H54 (cell line): ENCODE data around the gene JAKMIP2.
"Not testable (repeated sequence)": the region's sequence is repeated elsewhere in the genome, so short reads cannot be mapped to it uniquely, and the experiment has no call there.

Experiments
- DNase-seq: peaks from one replicate; pipeline ENCODE4 v3.0.0; 2011; ENCODE audit warnings: low spot score, mixed read lengths; ENCODE audit not compliant: insufficient read length
- FAIRE-seq: peaks from 3 replicates; lab custom pipeline; 2011; peaks lifted over from hg19 to GRCh38; lab: Jason Lieb, UNC
- POLR2A ChIP-seq: IDR thresholded peaks from 2 replicates; pipeline ENCODE4 v1.6.1; 2011; ENCODE audit warnings: low read depth, mild to moderate bottlenecking, low read length

Gene JAKMIP2

DNA sequence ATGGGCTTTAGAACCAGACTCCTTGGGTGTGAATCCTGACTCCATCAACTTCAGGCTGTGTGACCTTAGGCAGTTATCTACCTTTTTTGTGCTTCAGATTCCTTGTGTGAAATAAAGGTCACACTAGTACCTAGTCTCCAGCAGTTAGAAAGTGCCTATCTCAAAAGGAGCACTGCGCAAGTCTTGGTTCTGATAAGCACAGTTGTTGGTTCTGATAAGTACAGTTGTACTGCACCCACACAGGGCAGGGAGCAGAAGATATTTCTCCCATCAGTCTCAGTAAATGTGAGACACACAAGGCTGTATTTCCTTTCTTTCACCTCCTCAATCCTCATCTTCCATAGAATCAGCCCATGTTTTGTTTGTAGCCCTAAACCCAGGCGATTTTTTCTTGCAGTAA lies 156.1 kb downstream of the JAKMIP2 start:
- TF ChIP-seq POLR2A: no peak
- FAIRE-seq (no peak), DNase-seq (no peak)

DNA sequence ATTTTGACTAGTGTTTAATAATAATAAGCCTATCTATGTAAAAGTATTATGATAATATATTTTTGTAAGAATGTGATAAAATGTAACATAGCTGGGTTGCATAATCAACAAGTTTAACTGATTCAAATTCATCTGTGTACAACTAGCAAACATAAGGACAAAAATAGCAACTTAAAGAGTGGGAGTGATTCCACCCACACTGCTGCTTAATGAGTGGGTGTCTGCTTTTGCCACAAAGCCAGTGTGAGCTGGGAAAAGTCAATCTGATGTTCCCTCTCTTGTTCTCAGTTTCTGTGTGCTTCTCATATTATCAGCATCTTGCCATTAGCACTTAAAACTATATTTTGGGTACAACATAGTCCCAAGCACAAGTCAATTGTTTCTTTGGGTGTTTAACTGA lies 161.5 kb downstream of the JAKMIP2 start:
- FAIRE-seq: no peak
- DNase-seq: no peak
- TF ChIP-seq POLR2A: no peak

DNA sequence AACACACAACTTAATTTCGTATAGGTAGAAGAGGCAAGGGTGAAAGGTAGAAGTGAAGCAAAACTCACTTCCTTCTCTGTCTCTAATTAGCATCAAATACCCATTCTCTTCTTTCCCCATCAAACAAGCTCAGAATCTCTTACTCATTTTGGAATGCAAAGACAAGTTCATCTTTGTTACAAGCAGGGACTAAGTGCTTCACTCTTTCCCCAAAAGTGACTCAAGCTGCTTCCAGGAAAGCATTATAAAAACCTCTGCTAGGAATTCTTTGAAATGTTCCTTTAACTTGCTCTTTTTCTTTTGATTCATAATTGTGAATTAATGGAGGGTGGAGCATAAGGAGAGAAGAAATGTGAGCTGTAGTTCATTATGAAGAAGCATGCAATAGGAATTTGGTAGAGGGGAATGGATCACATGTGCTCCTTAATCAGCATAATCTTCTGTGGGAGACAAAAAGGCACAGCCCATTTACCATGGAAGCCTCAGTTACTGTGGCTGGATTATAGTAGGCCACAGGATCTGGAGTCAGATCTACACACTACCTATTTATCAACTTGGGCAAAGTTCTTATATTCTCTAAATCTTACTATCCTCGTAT lies 163.1 kb downstream of the JAKMIP2 start:
- no peak for TF ChIP-seq POLR2A
- FAIRE-seq: no peak
- no peak for DNase-seq

DNA sequence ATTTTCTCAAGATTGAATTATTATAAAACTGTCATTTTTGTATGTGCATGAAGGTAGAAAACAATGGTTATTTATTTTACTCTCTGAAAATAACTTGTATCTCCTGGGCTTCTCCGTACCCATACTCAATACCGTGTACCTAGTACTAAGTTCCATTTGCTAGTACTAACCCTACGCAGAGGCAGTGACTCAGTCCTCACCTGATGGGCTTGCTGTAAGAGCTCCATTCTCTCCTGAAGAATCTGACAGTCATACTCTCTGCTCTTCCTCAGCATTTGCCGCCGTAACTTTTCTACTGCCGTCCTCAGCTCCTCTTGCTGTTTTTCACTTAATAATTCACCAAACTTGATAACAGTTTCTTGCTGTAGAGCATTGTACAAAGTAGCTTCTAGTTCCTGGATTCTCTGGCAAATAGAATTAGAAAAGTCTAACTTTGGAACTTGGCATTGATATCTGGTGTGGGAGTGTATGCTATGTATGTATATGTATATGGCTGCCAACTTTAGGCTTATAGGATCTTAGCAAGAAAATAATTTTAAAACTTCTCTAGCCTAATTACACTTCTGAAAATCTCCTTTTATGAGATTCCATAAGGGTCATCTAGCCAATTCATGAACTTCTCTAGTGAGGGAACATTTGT lies 164.7 kb downstream of the JAKMIP2 start:
- FAIRE-seq (no peak), DNase-seq (no peak)
- no peak for TF ChIP-seq POLR2A

DNA sequence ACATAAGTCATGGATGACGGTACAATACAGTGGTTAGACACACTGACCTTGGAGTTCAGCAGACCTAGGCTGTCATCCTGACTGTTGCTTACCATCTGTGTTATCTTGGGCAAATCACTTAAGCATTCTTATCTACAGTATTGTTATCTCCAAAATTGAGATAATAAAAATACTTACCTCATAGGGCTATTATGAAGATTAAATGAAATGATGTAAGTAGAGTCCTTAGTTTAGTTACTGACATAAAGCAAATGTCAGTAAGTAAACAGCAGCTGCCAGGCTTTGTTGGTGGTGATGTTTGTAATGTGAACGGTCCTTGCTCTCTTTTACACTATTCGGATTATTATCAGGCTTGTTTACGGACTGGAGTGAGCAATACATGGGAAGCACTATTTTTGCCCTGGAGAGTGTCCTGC lies 165.3 kb downstream of the JAKMIP2 start:
- no peak for TF ChIP-seq POLR2A
- no peak for DNase-seq
- no peak for FAIRE-seq

DNA sequence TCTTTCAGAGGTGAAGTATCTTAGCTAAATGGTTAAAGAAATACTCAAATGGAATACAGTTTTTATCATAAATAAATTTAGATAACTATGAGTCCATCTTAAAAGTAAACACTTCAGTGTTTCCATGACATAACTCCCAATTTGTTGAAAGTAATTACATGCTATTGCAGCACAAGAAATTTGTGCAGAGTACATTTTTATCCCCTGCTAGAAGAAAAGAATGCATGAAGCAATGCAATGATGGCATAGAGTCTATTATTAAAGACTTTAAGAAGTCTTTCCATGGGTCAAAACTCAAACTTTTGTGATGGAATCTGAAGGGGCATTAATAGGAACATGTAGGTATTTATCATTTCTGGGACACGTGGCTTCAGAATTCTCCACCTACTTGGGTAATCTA lies 166.1 kb downstream of the JAKMIP2 start:
- FAIRE-seq (no peak), DNase-seq (no peak)
- no peak for TF ChIP-seq POLR2A

DNA sequence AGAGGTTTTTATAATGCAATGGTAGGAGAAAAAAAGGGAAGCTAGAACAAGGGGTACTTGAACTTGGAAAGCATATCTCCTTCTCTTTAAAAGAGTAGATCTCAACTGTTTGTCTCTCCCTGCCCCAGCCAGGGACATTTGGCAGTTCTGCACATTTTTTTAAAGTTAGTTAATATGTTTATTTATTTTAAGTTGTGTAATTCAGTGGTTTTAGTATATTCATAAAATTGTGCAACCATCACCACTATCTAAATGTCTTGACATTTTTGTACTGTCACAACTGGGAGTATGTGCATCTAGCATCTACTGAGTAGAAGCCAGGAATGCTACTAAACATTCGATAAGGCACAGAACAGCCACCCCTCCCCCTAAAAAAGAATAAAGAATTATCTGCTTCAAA lies 169.2 kb downstream of the JAKMIP2 start:
- DNase-seq: no peak
- no peak for TF ChIP-seq POLR2A
- FAIRE-seq: no peak

DNA sequence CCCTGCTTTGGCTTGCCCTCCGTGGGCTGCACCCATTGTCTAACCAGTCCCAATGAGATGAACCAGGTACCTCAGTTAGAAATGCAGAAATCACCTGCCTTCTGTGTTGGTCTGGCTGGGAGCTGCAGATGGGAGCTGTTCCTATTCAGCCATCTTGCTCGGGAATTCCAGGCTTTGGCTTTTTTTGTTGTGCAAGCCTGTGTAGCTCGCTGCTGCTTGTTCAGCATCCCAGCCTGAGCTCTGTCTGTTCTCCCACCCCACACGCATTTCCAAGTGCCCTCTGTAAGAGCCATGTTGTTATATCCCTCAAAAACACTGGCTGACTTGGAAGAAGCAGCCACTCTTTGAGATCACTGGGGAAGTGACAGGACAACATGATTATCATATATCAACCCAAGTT lies 171.0 kb downstream of the JAKMIP2 start:
- FAIRE-seq (no peak), DNase-seq (no peak)
- TF ChIP-seq POLR2A: no peak

DNA sequence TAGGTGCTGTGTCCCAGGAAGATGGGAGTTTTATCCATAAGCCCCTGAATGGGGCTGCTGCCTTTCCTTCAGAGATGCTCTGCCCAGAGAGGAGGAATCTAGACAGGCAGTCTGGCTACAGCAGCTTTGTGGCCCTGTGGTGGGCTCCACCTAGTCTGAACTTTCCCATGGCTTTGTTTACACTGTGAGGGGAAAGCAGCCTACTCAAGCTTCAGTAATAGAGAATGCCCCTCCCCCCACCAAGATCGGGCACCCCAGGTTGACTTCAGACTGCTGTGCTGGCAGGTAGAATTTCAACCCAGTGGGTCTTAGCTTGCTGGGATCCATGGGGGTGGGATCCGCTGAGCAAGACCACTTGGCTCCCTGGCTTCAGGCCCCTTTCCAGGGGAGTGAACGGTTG lies 171.7 kb downstream of the JAKMIP2 start:
- no peak for TF ChIP-seq POLR2A
- no peak for DNase-seq
- no peak for FAIRE-seq

DNA sequence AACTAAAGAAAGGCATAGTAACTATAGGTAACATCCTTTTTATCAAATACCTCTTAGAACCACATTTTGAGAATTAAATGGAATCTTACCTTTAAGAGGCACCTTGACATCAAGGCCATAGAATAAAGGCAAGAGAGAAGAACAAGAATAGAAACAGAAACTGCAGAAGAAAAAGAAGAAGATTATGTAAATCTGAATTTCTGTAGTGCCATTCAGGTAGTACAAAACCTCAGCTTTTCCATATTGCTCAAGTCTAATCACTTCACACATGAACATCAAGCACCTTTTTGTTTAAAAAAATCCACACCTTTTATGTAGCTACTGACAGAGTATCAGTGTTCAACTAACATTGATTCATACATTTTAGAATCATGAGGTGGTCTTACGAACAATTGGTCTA lies 180.9 kb downstream of the JAKMIP2 start:
- DNase-seq: no peak
- no peak for FAIRE-seq
- no peak for TF ChIP-seq POLR2A

DNA sequence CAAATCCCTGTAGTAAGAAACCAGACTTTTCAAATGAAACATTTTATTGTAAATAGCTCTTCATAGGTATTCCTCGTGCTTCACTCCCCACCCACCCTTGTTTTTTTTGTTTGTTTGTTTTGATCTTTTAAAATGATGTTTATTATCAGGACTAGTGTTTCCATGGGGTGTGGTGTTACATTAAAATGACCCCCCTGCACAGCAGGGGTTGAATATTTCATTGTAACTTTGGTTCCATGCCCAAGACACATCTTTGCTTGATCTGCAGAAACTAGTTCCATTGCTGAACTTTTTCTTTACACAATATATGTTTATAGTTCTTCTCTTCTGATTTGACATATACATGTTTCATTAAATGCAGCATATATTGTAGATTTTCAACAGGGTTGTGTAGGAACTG lies 191.4 kb downstream of the JAKMIP2 start:
- FAIRE-seq (no peak), DNase-seq (no peak)
- TF ChIP-seq POLR2A: no peak

DNA sequence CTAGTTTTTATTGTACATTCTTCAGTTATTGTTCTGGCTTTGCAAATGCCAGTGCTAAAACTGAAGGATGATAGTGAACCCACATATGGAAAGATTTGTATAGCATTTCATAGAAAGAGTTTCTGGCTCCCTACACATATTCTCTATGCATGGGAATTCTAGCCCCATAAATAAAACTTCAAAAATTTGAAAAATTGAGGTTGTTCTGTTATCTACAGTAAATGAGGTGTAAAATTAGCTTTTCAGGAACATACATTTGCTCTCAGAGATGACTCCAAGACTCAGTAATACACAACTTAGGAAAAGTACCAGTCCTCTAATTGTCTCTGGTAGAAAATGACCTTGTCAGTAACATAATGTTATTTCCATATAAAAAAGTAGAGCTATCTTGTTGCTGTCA lies 192.4 kb downstream of the JAKMIP2 start:
- FAIRE-seq: no peak
- DNase-seq: no peak
- no peak for TF ChIP-seq POLR2A

DNA sequence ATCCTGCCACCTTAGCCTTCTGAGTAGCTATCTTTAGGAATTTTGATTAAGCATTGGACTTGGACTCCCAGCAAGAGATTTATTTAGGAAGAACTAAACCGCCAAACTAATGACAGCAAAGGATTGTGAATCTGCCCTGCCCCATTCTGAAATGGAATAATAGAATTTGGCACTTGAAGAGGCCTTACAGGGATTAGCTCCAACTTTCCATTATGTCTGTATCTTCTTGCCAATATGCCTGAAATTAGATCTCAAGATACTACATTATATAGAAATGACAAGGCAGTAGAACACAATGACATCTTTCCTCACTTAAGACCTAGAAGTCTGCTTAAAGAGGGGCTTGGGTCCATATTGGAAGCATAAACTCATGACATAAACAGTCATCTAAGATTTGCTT lies 195.7 kb downstream of the JAKMIP2 start:
- FAIRE-seq (no peak), DNase-seq (no peak)
- TF ChIP-seq POLR2A: no peak

DNA sequence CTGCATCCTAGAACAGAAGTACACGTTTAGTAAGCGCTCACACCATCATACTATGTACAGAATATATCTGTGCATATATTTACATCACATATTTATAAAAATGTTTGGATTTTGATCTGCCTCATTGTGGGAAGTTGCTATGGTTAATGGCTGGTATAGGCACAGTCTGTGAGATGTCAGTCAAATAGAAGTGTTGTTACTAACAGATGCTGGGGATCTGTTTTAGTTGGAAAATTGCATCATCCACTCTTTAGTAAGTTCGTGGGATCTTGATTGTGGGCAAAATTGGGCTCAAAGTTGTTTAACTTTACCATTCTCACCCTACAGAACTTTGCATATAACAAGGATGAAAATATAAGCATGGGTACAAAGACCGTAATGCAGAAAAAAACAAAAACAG lies 196.3 kb downstream of the JAKMIP2 start:
- no peak for TF ChIP-seq POLR2A
- DNase-seq (no peak), FAIRE-seq (no peak)

DNA sequence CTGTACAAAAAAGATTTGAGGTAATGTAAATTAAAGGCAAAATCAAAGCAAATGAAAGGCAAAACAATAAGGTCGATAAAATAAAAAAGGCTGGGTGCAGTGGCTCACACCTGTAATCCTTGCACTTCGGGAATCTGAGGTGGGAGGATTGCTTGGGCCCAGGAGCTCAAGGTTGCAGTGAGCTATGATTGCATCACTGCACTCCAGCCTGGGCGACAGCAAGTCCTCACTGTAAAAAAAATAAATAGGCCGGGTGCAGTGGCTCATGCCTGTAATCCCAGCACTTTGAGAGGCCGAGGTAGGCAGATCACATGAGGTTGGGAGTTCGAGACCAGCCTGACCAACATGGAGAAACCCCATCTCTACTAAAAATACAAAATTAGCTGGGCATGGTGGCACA lies 200.3 kb downstream of the JAKMIP2 start:
- not testable (repeated sequence) for FAIRE-seq, DNase-seq

DNA sequence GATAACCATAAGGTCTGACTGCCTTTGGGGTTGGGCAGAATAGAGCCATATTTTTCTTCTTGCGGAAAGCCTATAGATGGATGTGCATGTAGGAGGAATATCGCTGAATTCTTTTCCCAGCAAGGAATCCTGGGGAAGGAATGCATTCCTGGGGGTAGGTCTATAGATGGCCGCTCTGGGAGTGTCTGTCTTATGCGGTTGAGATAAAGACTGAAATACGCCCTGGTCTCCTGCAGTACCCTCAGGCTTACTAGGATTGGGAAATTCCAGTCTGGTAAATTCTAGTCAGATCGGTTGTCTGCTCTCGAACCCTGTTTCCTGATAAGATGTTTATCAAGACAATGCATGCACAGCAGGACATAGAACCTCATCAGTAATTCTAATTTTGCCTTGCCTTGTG lies 202.1 kb downstream of the JAKMIP2 start:
- not testable (repeated sequence) for DNase-seq, FAIRE-seq
